Measurements from ENCODE around the gene TAP2.

The TAP2 gene

GRCh38 chr6:32857156-32857891, 18.8 kb upstream of the TAP2 start:
- DNase-seq (ENCODE audit: low read depth, low spot score), result no peak
- no peak overlapping the region for H3K4me3 ChIP-seq (ENCODE audit: low read depth, low read length)
- POLR2A ChIA-PET, result no interaction called here
- TF ChIP-seq CTCF (IDR thresholded peaks at IDR 0.05; ENCODE audit: insufficient read depth, low read length, missing control alignments), result no peak
- CTCF ChIA-PET, result interaction anchor here (0.6 to 9.6 kb wide), 6 partner anchors 7 to 96 kb away, joined by 3 to 313 read pairs (median 10); partner anchors contain the start of genes HLA-DMA, PSMB8 and TAP2

- H3K4me3 ChIP-seq (ENCODE audit: low read depth, low read length), result no peak overlapping the region
- TF ChIP-seq CTCF (IDR thresholded peaks at IDR 0.05; ENCODE audit: insufficient read depth, low read length, missing control alignments), result no peak
- DNase-seq (ENCODE audit: low read depth, low spot score), result no peak
- ChIA-PET CTCF (interaction anchor here (0.7 to 9.6 kb wide), 7 partner anchors 12 to 392 kb away, joined by 3 to 313 read pairs (median 8); partner anchors contain the start of genes PSMB8 and TAP2), POLR2A (interaction anchor here (0.6 to 1.3 kb wide), 3 partner anchors 13 to 166 kb away, joined by 3 to 7 read pairs (median 4); no protein-coding TSS in a partner anchor)
Measured at GRCh38 chr6:32855467-32856174, 17.1 kb upstream of the TAP2 start.

GRCh38 chr6:32854376-32855178, 16.0 kb upstream of the TAP2 start:
- ChIA-PET CTCF (interaction anchor here (1.0 to 9.6 kb wide), 8 partner anchors 12 to 99 kb away, joined by 3 to 313 read pairs (median 9); partner anchors contain the start of genes PSMB8 and TAP2), POLR2A (interaction anchor here (0.8 to 2.2 kb wide), 4 partner anchors 13 to 117 kb away, joined by 3 to 22 read pairs (median 6); partner anchors contain the start of gene TAP2)
- no peak for TF ChIP-seq CTCF (IDR thresholded peaks at IDR 0.05; ENCODE audit: insufficient read depth, low read length, missing control alignments)
- H3K4me3 ChIP-seq (ENCODE audit: low read depth, low read length), result peak overlapping the region; percentile 89
- no peak for DNase-seq (ENCODE audit: low read depth, low spot score)

- H3K4me3 ChIP-seq (ENCODE audit: low read depth, low read length), result peak within 1 kb of the TSS; percentile 89
- POLR2A ChIA-PET, result interaction anchor here (0.7 to 2.2 kb wide), 6 partner anchors 9 to 118 kb away, joined by 3 to 22 read pairs (median 4); partner anchors contain the start of genes BRD2 and TAP2
- CTCF ChIA-PET, result interaction anchor here (0.9 to 9.6 kb wide), 12 partner anchors 12 to 440 kb away, joined by 3 to 313 read pairs (median 6); partner anchors contain the start of genes PSMB8 and TAP2
- peak; percentile 87 for TF ChIP-seq CTCF (IDR thresholded peaks at IDR 0.05; ENCODE audit: insufficient read depth, low read length, missing control alignments)
- DNase-seq (ENCODE audit: low read depth, low spot score), result peak; percentile 51
Measured at GRCh38 chr6:32853541-32854375, 15.2 kb upstream of the TAP2 start, which contains the start of the genes PSMB9 and TAP1. TSS of gene PSMB9 (plus strand) at chr6:32854192. CDS start at chr6:32854230, 38 bp downstream. TSS of gene TAP1 (minus strand) at chr6:32853704. CDS start at chr6:32853636, 68 bp downstream.

- DNase-seq (ENCODE audit: low read depth, low spot score), result no peak
- POLR2A ChIA-PET, result interaction anchor here (0.7 to 2.2 kb wide), 6 partner anchors 8 to 119 kb away, joined by 3 to 22 read pairs (median 4); partner anchors contain the start of genes BRD2 and TAP2
- CTCF ChIA-PET, result interaction anchor here (0.9 to 9.6 kb wide), 10 partner anchors 11 to 440 kb away, joined by 3 to 313 read pairs (median 5); partner anchors contain the start of genes PSMB8 and TAP2
- peak overlapping the region; percentile 89 for H3K4me3 ChIP-seq (ENCODE audit: low read depth, low read length)
- TF ChIP-seq CTCF (IDR thresholded peaks at IDR 0.05; ENCODE audit: insufficient read depth, low read length, missing control alignments), result no peak
Measured at GRCh38 chr6:32852844-32853540, 14.5 kb upstream of the TAP2 start.

Data from AG04449 (cell line).